GM19463 (cell line): Measurements from ENCODE around the gene OXA1L.
"Not testable (repeated sequence)": the region's sequence is repeated elsewhere in the genome, so short reads cannot be mapped to it uniquely, and the experiment has no call there.

ENCODE experiments used
- ATAC-seq: cut with Tn5 transposase; IDR thresholded peaks from one replicate; pipeline ENCODE4 v1.9.1; 2021; ENCODE audit warnings: mild to moderate bottlenecking, moderate library complexity; ENCODE audit not compliant: unreplicated experiment

OXA1L gene

DNA sequence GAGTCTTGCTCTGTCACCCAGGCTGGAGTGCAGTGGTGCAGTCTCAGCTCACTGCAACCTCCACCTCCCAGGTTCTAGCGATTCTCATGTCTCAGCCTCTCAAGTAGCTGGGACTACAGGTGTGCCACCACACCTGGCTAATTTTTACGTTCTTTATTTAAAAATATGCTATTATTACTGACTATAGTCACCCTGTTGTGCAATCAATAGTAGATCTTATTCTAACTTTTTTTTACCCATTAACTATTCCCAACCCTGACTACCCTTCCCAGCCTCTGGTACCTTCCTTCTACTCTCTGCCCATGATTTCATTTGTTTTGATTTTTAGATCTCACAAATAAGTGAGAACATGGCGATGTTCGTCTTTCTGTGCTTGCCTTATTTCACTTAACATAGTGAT lies 2.5 kb downstream of the OXA1L start:
- no peak for ATAC-seq

DNA sequence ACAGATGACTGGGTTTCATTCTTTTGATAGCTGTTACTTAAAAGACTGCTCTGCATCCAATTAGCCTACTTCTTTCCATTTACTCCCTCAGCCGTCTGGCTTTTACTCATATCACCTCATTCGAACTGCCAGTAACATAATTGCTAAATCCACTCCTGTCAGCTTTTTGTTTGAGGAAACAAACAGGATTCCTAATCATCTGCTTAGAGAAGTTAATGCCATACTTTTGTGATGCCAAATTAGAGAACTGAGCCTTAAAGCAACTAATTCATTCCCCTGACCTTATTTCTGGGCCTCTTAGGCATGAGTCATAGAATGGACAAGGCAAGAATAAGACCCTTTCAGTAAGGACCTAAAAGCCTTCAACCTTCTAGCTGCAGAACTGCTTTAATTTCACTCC lies 2.9 kb downstream of the OXA1L start:
- no peak for ATAC-seq

- ATAC-seq, result no peak
Measured at GRCh38 chr14:22770481-22771187, 4.1 kb downstream of the OXA1L start.

DNA sequence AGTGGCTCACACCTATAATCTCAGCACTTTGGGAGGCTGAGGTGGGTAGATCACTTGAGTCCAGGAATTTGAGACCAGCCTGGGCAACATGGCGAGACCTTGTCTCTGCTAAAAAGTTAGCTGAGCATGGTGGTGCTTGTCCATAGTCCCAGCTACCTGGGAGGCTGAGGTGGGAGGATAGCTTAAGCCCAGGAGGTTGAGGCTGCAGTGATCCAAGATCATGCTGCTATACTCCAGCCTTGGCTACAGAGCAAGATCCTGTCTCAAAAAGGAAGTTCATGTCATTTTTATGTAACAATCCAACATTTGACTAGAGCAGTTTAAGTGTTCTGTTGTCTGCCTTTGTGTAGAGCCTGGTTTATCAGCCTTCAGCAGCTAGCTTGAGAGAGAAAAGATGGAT lies 6.2 kb downstream of the OXA1L start:
- ATAC-seq, result no peak

DNA sequence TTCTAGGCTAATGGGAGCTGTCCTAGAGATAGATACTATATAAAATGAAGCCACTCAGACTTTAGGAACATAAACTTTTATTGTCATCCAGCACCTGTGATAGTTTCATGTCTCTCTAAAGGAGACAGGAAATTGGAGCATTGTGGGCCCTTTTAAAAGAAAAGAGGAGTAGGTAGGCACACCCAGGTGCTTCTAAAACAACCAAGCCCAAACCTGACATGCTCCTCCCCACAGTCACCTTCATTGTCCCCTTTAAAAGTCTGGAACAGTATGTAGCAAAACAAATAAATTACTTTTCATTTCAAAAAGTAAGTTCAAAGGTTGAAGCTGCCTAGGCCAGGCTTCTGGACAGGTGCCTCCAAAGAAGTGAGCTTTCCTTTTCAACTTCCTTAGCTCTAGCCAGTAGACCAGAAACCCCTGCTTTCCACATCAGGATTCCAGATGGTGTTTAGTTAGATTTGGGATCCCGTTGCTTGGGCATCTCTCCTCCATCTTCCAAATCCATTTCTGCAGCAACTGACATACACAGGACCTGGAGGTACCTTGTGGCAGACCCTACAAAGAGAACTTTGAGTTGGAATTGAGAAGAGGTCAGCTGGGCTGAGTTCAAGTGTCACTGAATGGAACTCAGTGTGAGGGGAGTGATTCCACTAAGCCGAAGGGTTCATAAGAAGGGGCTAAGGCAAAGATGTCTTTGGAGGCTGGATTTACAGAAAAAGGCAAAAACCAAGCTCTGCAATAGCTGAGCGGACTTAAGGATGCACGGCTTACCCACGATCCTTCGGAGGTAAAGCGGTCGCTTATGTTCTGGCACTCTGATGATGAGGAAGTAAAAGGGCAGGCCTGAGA lies 6.9 kb downstream of the OXA1L start:
- no peak for ATAC-seq

DNA sequence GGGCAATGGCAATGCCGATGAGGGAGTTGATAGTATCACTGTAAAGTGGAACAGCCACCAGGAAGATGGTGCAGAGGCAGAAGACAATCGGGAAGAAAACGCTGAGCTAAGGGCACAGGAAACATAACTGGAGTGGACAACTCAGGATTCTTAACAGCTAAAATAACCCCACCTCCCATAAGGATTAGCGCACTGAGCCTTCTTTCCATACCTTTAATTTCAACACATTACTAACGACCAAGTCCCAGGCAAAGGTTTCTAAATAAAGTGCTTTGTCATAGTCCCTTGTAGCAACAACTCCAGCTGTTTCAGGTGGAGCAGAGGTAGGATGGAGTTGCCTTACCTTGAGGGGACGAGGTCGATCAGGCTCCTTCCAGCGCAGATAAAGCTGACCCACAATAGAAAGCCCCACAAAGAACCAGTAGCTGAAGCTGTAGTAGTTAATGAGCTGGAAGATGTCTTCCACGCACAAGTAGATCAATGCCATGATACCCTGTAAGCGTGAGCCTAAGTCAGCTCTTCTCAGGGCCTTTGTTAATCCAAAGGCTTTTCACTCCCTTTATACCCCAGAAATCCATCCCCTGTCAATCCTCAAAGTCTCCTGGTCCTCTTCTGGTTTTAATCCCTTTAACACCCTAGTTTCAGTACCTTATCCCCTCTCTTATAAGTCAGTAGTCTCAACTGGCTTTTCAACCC lies 7.7 kb downstream of the OXA1L start:
- ATAC-seq, result no peak

DNA sequence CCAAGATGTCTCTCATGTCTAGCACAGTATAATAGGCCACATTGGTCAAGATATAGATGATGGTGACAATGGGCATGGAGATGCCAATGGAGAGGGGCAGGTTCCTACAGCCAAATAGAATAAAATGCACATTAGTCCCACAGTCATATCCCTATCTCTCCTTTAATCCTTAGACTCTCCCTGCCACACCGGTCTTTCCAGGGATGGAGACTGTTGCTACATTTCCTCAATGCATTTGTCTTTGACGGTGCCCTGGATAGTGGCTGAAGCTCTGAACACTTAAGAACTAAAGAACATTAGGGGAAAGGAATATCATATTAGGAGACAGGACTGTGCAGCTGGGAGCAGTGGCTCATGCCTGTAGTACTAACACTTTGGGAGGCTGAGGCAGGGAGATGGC lies 9.7 kb downstream of the OXA1L start:
- no peak for ATAC-seq

- not testable (repeated sequence) for ATAC-seq
Measured at GRCh38 chr14:22776849-22777248, 10.4 kb downstream of the OXA1L start.

DNA sequence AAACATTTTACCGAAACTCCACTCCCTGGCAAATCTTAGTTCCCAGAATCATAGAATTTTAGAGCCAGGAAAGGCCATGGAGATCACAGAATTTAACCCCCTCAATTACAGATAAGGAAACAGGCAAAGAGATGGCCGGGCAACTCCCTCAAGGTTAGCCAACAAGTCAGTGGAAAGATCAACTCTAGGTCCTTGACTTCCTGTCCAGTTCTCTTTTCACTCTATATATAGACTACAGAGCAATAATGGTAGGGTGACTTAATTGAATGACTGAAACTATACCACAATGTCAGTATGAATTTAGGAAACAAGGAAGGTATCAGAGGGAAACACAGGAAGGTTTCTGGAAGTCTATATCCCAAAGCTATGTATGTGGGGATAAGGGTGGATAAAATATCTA lies 11.6 kb downstream of the OXA1L start:
- no peak for ATAC-seq

- no peak for ATAC-seq
Measured at GRCh38 chr14:22780105-22780679, 13.7 kb downstream of the OXA1L start.

DNA sequence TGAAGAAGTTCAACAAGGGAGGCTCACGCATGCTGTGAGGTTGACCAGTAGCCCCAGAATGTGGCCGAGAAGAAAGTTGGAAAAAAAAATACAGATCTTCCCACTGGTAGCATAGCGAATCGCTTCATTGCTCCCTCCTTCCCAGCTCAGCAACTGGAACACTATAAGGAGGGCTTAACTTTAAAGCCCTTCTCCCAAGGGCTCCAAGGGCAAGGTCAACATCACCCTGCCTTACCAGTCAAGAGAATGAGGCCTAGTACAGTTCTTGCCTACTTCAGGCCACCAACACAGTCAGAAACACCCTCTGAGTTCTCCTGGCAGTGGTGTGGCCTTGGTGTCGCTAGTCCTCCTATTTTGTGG lies 14.4 kb downstream of the OXA1L start:
- no peak for ATAC-seq

- no peak for ATAC-seq
Measured at GRCh38 chr14:22781301-22781991, 15.0 kb downstream of the OXA1L start.

DNA sequence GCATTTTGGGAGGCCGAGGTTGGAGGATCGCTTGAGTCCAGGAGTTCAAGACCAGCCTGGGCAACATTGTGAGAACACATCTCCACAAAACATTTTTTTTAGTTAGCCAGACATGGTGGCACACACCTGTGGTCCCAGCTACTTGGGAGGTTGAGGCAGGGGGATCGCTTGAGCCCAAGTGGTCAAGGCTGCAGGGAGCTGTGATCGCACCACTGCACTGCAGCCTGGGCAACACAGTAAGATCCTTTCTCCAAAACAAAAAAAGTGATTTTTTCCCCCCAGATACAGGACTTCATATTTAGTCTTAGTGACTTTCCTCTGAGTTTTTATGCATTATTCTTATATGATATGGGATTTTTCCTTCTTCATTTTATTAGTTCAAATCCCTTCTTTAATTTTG lies 20.2 kb downstream of the OXA1L start:
- ATAC-seq, result no peak

GRCh38 chr14:22791301-22791700 lies 24.8 kb downstream of the OXA1L start:
- ATAC-seq, result no peak

GRCh38 chr14:22792158-22792557 lies 25.7 kb downstream of the OXA1L start:
- ATAC-seq, result no peak

DNA sequence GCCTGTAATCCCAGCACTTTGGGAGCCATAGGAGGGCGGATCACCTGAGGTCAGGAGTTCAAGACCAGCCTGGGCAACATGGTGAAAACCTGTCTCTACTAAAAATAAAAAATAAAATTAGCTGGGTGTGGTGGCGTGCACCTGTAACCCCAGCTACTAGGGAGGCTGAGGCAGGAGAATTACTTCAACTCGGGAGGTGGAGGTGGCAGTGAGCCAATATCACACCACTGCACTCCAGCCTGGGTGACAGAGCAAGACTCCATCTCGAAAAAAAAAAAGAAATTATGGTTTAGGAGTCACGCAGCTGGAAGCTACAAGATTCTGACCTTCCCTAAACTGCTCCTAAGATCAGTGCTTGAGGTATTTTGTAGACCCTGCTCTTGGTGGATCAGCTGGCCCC lies 27.1 kb downstream of the OXA1L start:
- ATAC-seq, result not testable (repeated sequence)

- no peak for ATAC-seq
Measured at GRCh38 chr14:22793976-22794375, 27.5 kb downstream of the OXA1L start.

- peak; percentile 47 for ATAC-seq
Measured at GRCh38 chr14:22794551-22794951, 28.1 kb downstream of the OXA1L start.

DNA sequence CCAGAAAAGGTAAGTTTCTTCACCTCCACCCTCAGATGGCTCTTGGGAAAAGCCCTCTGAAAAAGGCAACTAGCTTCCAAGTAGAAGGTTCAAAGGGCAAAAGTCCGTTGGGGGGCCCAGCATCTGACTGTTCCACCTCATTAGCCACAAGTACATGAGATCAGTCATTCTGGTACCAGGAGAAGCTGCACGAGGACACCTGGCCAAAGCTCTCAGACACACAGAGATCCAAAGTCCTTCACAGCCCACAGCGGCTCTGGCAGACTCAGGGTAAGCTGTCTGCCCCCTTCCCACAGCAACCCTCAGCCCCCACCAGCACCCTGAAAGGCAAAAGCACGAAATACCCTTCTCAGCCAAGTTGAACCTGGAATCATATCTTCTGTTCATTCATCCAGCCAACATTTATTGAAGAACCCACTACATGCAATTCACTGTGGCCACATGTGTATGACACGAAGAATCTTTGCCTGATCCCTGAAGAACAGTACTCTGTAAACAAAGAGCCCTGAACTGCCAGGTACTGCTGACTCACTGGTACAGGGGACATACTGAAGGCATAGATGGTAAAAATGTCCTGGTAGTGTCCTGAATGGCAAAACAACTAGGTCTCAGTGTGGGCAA lies 29.7 kb downstream of the OXA1L start:
- ATAC-seq, result peak; percentile 63
